NCI-H460 (cell line): ENCODE results near the gene COLEC11. TPM values are rescaled to one million over a fixed set of nuclear protein-coding genes. Genes with fewer than 3 reads are reported as not detected.
A peak's percentile ranks its signal among the peaks of the same experiment; 100 is the strongest.

Source experiments
- DNase-seq: peaks from one replicate; pipeline ENCODE4 v3.0.0-alpha.2; 2016; ENCODE audit warnings: low read depth; ENCODE audit errors: extremely low read depth
- total RNA-seq: library from RNA; depleted of rRNA; stranded (reverse); fragments of >200 nt; shearing (Covaris generic); gene quantifications from 2 replicates; pipeline ENCODE4 v1.2.3, GENCODE V29; 2014

COLEC11 gene
- total RNA-seq, 1 experiment from 2014 or later = 1.1 TPM

DNA sequence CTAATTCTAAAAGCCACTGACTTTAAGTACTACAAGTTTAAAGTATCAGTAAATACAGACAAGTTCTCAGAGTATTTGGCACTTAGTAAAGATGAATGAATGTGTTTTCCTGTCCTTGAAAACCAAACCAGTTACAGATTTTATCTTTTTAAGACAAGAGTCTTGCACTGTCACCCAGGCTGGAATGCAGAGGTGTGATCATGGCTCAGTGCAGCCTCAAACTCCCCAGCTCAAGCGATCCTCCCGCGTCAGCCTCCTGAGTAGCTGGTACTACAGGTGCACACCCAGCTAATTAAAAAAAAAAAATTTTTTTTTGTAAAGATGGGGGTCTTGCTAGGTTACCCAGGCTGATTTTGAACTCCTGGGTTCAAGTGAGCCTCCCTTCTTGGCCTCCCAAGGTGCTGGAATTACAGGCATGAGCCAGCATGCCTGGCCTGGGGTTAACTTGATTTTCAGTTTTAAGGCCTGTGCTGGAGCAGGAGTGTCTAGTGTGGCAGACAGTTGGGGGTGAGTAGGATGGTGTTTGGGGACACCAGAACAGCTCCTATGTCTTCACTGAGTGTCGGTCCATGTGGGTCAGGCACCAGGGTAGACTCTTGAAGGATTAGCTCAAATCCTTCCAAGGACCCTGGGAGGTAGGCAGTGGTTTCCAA is 10.2 kb upstream of the COLEC11 start:
- no peak for DNase-seq

GRCh38 chr2:3585261-3586109 is 9.4 kb upstream of the COLEC11 start:
- DNase-seq = peak; percentile 51

DNA sequence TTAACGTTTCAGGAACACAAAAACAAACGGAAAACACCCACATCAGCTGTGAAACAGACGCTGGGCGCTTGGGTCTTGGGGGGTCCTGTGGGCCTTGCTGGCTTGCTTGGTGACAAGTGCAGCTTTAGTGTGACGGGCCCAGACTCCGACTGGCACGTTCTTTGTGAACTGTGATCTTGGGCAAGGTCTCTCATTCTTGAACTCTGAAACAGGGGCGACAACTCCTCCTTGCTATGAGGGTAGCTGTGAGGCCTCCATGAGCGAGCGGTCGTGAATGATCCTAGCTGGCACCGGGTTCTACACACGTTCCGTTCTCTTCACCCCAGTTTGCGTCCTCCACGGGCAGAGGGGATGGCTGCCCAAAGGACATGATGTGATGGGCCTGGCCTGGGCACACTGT is 8.7 kb upstream of the COLEC11 start:
- DNase-seq = no peak

DNA sequence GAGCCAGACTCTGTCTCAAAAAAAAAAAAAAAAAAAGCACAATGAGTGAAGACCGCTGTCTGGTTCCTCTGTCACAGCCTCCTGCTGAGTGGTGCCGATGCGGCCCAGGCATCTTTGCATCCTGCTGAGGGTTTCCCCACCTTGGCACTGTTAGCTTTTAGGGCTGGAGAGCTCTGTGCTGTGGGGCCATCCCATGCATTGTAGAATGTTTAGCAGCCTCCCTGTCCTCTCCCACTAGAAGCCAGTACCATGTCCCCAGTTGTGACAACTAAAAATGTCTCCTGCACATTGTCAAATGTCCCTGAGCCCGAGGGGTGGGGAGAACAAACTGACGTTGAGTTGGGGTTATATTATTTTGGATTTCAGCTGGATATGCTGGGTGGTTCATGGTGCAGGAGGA is 7.9 kb upstream of the COLEC11 start:
- DNase-seq = no peak

- no peak for DNase-seq
Measured at GRCh38 chr2:3587432-3587831, 7.5 kb upstream of the COLEC11 start.

DNA sequence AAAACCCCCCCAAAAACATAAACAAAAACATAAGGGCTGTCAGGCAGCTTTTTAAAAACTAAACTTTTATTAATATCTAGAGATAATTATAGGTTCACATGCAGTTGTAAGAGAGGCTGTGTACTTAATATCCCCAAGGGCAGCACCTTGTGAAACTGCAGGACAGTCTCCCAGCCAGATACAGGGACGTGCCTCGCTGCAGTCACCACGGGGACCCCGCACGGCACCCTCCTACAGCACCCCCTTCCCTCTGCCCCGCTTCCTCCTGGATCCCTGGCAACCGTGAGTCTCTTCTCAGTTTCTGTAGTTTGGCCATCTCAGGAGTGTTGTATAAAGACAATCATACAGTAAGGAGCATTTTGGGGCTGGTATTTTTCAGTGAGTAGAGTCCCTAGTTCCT is 6.8 kb upstream of the COLEC11 start:
- no peak for DNase-seq

GRCh38 chr2:3589086-3589485 is 5.8 kb upstream of the COLEC11 start:
- DNase-seq = no peak

DNA sequence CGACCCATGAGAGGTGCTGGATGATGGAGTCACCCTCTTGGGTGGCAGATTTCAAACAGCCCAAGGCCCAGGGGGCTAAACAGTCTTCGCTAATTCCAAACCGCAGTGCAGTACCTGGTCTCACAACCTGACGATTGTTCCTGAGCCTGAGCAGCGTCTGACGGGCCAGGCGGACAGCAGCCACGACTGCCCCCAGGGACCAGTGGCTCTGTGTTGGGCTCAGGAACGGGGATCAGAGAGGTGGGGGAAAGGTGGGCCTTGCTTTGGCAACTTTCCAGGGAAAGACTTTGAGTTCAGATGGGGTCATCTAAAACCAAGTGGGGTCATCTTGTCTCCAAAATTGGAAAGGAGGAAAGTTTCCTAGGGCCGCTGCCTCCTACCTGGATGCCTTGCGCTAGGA is 492 bp downstream of the COLEC11 start:
- no peak for DNase-seq

GRCh38 chr2:3595985-3596384 is 1.1 kb downstream of the COLEC11 start:
- DNase-seq = no peak

DNA sequence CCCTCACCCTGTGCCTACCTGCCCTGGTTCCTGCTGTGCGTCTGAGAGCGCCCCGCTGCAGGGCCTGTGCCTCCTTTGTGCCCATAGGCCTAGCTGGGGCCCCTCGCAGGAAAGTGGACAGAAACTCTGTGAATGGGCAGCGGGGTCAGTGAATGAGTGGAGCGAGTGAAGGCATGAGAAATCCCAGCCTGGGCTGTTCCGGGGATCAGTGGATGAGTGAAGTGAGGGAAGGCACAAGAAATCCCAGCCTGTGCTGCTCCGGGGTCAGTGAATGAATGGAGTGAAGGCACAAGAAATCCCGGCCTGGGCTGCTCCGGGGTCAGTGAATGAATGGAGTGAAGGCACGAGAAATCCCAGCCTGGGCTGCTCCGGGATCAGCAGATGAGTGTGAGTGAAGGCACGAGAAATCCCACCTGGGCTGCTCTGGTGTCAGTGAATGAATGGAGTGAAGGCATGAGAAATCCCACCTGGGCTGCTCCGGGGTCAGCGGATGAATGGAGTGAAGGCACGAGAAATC is 2.0 kb downstream of the COLEC11 start:
- no peak for DNase-seq

- DNase-seq = no peak
Measured at GRCh38 chr2:3597567-3597966, 2.7 kb downstream of the COLEC11 start.

GRCh38 chr2:3598197-3598910 is 3.4 kb downstream of the COLEC11 start:
- no peak for DNase-seq

- no peak for DNase-seq
Measured at GRCh38 chr2:3598912-3599854, 4.3 kb downstream of the COLEC11 start.

DNA sequence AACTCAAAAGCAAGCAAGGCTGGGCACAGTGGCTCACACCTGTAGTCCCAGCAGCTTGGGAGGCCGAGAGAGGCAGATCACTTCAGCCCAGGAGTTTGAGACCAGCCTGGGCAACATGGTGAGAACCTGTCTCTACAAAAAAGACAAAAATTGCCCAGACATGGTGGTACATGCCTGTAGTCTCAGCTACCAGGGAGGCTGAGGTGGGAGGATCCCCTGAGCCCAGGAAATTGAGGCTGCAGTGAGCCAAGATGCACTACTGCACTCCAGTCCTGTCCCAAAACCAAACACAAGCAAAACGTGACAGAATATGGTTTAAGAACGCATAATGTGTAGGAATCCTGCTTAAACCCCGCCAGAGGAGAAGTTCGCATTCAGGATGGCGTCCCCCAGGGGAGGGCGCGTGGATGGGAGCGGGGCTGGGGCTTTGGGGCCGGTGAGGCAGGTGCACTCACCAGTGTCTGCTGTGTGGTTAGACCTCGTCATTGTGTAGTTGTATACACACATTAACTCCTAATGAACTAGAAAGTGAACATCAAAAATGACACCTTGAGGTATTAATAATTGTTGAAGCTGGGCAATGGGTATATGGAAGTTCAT is 5.4 kb downstream of the COLEC11 start:
- DNase-seq = no peak

DNA sequence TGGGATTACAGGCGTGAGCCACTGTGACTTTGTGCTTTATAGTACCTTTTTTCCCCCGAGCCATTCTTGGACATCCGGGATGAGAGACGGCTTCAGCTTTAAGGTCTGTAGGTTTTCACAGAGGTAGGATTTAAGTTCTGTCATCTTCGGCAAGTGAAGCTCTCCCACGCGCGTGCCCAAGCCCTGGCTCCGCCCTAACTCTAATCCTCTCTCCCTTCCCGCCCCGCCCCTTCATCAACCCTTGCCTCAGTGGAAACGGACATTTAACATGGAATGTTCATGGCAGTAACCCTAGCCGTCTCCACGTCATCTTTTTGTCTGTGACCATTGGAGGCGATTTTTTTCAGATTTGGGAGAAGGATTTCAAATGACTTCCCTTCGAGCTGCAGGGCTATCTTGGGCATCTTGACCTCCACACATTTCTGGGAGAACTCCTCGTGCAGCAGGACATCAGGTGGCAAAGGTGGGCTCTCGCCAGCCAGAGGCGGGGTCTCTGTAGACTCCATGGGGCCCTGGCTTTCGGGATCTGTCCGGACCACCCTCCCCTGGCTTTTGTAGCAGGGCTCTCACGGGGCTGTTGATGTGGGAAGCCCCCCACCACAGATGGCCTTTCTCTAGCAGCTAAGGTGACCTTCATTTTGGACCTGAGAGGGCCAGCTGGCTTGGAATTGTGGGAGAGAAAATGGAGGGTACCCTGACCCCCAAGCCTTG is 6.8 kb downstream of the COLEC11 start:
- no peak for DNase-seq

DNA sequence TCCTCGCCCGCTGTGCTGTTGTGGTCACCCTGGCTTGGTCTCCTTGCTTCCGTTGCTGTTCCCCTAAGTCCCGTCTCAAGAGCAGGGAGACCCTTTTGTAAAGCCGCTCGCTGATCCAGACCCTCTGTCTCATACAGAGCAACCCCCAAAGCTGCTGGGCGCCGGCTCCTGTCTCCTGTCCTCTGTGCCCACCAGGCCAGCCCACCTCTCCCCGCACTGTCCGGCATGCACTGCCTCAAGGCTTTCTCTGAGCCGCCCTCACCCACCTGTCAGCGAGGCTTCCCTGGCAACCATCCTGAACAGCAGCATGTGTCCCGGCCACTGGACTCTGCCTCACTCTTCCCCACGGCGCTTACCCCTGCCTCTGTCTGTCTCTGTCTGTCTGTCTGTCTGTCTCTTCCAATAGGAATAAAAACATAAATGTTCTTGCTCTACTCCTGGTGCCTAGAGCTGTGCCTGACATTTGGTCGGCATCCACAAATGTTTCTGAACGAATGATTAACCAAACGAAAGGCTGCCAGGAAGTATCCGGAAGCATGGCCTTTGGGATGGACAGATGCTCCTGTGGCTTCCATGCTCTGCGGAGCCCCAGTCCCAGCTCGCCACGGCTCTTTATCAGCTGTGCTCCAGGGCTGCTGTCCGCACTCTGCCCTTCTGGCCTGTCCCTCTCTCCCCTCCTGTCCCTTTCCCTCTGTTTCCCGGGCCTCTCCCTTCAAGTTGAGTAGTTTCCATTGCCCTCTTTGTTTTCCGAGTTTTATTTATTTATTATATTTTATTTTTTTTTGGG is 7.8 kb downstream of the COLEC11 start:
- no peak for DNase-seq

DNA sequence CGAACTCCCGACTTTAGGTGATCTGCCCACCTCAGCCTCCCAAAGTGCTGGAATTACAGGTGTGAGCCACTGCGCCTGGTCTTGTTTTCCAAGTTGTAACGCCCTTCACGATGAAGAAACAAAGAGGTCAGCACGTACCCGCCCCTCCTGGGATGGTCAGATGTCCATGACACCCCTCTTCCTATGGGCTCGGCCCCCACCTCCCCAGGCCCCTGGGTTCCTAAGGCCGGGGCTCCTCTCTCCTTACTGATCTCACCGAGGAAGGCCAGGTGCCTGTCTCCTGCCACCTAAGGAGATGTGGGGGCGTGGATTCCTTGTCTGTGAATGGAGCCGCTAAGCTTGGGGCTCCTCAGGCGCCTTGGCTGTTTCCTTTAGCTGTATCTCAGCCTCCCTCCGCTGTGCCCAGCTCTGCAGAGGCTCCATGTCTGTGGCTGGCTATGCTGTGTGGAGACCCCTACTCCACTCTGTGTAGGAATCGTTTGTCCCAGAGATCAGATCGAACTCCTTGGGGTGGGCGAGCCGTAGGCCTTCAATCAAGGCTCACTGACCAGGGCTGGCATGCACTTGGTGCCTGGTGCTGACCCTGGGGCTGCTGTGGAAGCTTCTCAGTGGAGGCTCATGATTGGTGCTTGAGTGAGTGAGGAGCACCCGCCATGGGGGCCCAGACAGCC is 8.8 kb downstream of the COLEC11 start:
- no peak for DNase-seq
